ENCODE results near the gene LBR.

DNA sequence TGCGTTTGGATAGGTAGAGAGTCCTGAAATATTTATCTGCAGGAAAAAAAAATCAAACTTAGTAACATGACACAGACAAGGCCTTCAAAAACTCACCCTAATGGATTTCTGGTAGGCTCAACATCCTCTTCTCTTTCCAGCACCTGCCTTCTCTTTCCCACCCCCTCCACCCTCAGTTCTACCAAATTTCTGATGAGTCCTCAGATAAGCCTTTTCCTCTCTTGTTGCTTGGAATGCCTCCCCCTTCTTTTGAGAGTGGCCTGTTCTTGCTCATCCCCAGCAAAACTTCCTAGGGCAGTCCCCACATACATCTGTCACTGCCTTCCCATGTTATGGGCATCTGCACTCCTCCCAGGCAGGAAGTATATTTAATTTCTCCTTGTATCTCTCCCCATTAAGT, 7.6 kb upstream of the LBR start:
- TF ChIP-seq, protein P1, sequence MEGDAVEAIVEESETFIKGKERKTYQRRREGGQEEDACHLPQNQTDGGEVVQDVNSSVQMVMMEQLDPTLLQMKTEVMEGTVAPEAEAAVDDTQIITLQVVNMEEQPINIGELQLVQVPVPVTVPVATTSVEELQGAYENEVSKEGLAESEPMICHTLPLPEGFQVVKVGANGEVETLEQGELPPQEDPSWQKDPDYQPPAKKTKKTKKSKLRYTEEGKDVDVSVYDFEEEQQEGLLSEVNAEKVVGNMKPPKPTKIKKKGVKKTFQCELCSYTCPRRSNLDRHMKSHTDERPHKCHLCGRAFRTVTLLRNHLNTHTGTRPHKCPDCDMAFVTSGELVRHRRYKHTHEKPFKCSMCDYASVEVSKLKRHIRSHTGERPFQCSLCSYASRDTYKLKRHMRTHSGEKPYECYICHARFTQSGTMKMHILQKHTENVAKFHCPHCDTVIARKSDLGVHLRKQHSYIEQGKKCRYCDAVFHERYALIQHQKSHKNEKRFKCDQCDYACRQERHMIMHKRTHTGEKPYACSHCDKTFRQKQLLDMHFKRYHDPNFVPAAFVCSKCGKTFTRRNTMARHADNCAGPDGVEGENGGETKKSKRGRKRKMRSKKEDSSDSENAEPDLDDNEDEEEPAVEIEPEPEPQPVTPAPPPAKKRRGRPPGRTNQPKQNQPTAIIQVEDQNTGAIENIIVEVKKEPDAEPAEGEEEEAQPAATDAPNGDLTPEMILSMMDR (IDR thresholded peaks at IDR 0.05) = no peak
- TF ChIP-seq POLR2A (IDR thresholded peaks at IDR 0.05) (no peak), EP300 (IDR thresholded peaks at IDR 0.05) (no peak)
